H9 (cell line): ENCODE measurements around the gene ATRX. TPM values are rescaled to one million over a fixed set of nuclear protein-coding genes. Genes with fewer than 3 reads are reported as not detected.

Source experiments
- DNase-seq: peaks from one replicate; pipeline ENCODE4 v3.0.0-alpha.2; 2017
- H2AFZ ChIP-seq: one replicate; pipeline ENCODE4 v1.6.1; 2013; ENCODE audit warnings: mild to moderate bottlenecking, low read length, control low read depth, moderate library complexity
- H2AK5ac ChIP-seq: 2 replicates; pipeline ENCODE4 v1.6.1; 2013; ENCODE audit warnings: low read length, control low read depth, mixed read lengths; ENCODE audit not compliant: insufficient read length
- H2BK120ac ChIP-seq: one replicate; pipeline ENCODE4 v1.6.1; 2013; ENCODE audit warnings: low read depth, mild to moderate bottlenecking, low read length, control low read depth, inconsistent platforms; ENCODE audit not compliant: poor library complexity, severe bottlenecking
- H2BK12ac ChIP-seq: 2 replicates; pipeline ENCODE4 v1.6.1; 2013; ENCODE audit warnings: low read length, control low read depth, mixed read lengths, low read depth; ENCODE audit not compliant: insufficient read length
- H2BK15ac ChIP-seq: 2 replicates; pipeline ENCODE4 v1.6.1; 2013; ENCODE audit warnings: low read depth, low read length, control low read depth
- H2BK20ac ChIP-seq: one replicate; pipeline ENCODE4 v1.6.1; 2013; ENCODE audit warnings: low read depth, mild to moderate bottlenecking, low read length, control low read depth, inconsistent platforms; ENCODE audit not compliant: poor library complexity, severe bottlenecking
- H2BK5ac ChIP-seq: 2 replicates; pipeline ENCODE4 v1.6.1; 2013; ENCODE audit warnings: low read length, control low read depth, mixed read lengths; ENCODE audit not compliant: insufficient read length
- H3K14ac ChIP-seq: 2 replicates; pipeline ENCODE4 v1.6.1; 2013; ENCODE audit warnings: low read length, control low read depth; ENCODE audit not compliant: insufficient read depth
- H3K18ac ChIP-seq: 2 replicates; pipeline ENCODE4 v1.6.1; 2013; ENCODE audit warnings: low read depth, mild to moderate bottlenecking, mixed read lengths, low read length, control low read depth; ENCODE audit not compliant: insufficient read length
- H3K23ac ChIP-seq: 2 replicates; pipeline ENCODE4 v1.6.1; 2013; ENCODE audit warnings: low read length, control low read depth, mixed read lengths, low read depth; ENCODE audit not compliant: insufficient read length
- H3K23me2 ChIP-seq: 2 replicates; pipeline ENCODE4 v1.6.1; 2013; ENCODE audit warnings: low read depth, mild to moderate bottlenecking, mixed read lengths, low read length, control low read depth; ENCODE audit not compliant: insufficient read length, poor library complexity, severe bottlenecking
- H3K27ac ChIP-seq: 2 replicates; pipeline ENCODE4 v1.5.1; 2013; ENCODE audit warnings: low read length, control low read depth, mixed read lengths, low read depth; ENCODE audit not compliant: insufficient read length
- H3K27me3 ChIP-seq: 2 replicates; pipeline ENCODE4 v1.6.1; 2013; ENCODE audit warnings: low read length, control low read depth, inconsistent platforms; ENCODE audit not compliant: insufficient read depth
- H3K4ac ChIP-seq: 2 replicates; pipeline ENCODE4 v1.6.1; 2013; ENCODE audit warnings: low read depth, mild to moderate bottlenecking, control low read depth, inconsistent platforms, low read length, moderate library complexity
- H3K4me1 ChIP-seq: 2 replicates; pipeline ENCODE4 v1.6.1; 2013; ENCODE audit warnings: low read length, control low read depth, inconsistent platforms; ENCODE audit not compliant: insufficient read depth
- H3K4me2 ChIP-seq: 2 replicates; pipeline ENCODE4 v1.6.1; 2013; ENCODE audit warnings: low read length, control low read depth, mixed read lengths; ENCODE audit not compliant: insufficient read length, insufficient read depth
- H3K56ac ChIP-seq: 2 replicates; pipeline ENCODE4 v1.6.1; 2013; ENCODE audit warnings: low read depth, mild to moderate bottlenecking, mixed read lengths, low read length, control low read depth; ENCODE audit not compliant: insufficient read length
- H3K79me1 ChIP-seq: 2 replicates; pipeline ENCODE4 v1.6.1; 2013; ENCODE audit warnings: low read depth, mild to moderate bottlenecking, moderate library complexity, low read length, control low read depth, inconsistent platforms; ENCODE audit not compliant: insufficient read depth, poor library complexity, severe bottlenecking
- H3K79me2 ChIP-seq: 2 replicates; pipeline ENCODE4 v1.6.1; 2013; ENCODE audit warnings: low read length, control low read depth, inconsistent platforms; ENCODE audit not compliant: insufficient read depth
- H3K9ac ChIP-seq: 2 replicates; pipeline ENCODE4 v1.6.1; 2013; ENCODE audit warnings: low read length, control low read depth, mixed read lengths; ENCODE audit not compliant: insufficient read length; ENCODE audit errors: extremely low read depth
- H3K9me3 ChIP-seq: one replicate; pipeline ENCODE4 v1.6.1; 2013; ENCODE audit warnings: low read depth, low read length, inconsistent platforms; ENCODE audit not compliant: control insufficient read depth
- H3T11ph ChIP-seq: one replicate; pipeline ENCODE4 v1.6.1; 2013; ENCODE audit warnings: mild to moderate bottlenecking, low read length, control low read depth, inconsistent platforms
- H4K20me1 ChIP-seq: one replicate; pipeline ENCODE4 v1.6.1; 2013; ENCODE audit not compliant: control insufficient read depth, insufficient read length, insufficient read depth
- H4K5ac ChIP-seq: 2 replicates; pipeline ENCODE4 v1.6.1; 2013; ENCODE audit warnings: low read depth, mild to moderate bottlenecking, mixed read lengths, low read length, control low read depth; ENCODE audit not compliant: insufficient read length
- H4K8ac ChIP-seq: replicated peaks from 2 replicates; pipeline ENCODE4 v1.6.1; 2013; ENCODE audit warnings: low read length, control low read depth, mixed read lengths, low read depth; ENCODE audit not compliant: insufficient read length
- H4K91ac ChIP-seq: 2 replicates; pipeline ENCODE4 v1.6.1; 2013; ENCODE audit warnings: low read depth, mild to moderate bottlenecking, moderate library complexity, mixed read lengths, low read length, control low read depth; ENCODE audit not compliant: insufficient read length
- H3K27ac Mint-ChIP-seq, 3 experiments: 2 replicates in 2 of 3; 3 replicates in 1 of 3; pipeline ENCODE4 v1.8.0; 2020 to 2021; ENCODE audit warnings: mixed read lengths in 3 of 3, mild to moderate bottlenecking in 1 of 3, moderate library complexity in 1 of 3
- H3K27me3 Mint-ChIP-seq: 2 replicates; pipeline ENCODE4 v1.8.0; 2021; ENCODE audit warnings: low read depth, mild to moderate bottlenecking, moderate library complexity, mixed read lengths
- H3K36me3 Mint-ChIP-seq, 3 experiments: 2 replicates in 2 of 3; 3 replicates in 1 of 3; pipeline ENCODE4 v1.8.0; 2020 to 2021; ENCODE audit warnings: low read depth in 3 of 3, mixed read lengths in 3 of 3; ENCODE audit not compliant: insufficient read depth in 1 of 3
- H3K4me1 Mint-ChIP-seq, 2 experiments: 2 replicates each; pipeline ENCODE4 v1.8.0; 2020; ENCODE audit warnings: mixed read lengths in 2 of 2
- H3K4me3 Mint-ChIP-seq, 2 experiments: 2 replicates in 1 of 2; 3 replicates in 1 of 2; pipeline ENCODE4 v1.8.0; 2020 to 2021; ENCODE audit warnings: mild to moderate bottlenecking in 2 of 2, mixed read lengths in 2 of 2, moderate library complexity in 1 of 2
- H3K9me3 Mint-ChIP-seq, 2 experiments: 2 replicates in 1 of 2; 3 replicates in 1 of 2; pipeline ENCODE4 v1.8.0; 2020; ENCODE audit warnings: mild to moderate bottlenecking in 2 of 2, mixed read lengths in 2 of 2, moderate library complexity in 1 of 2
- WGBS: extraction: QIAGEN DNeasy Blood & Tissue Kit; methylation state at CpG from one replicate; pipeline ENCODE4 v1.1.7; 2013; ENCODE audit warnings: missing lambda C conversion rate, low lambda C conversion rate, mixed read lengths; ENCODE audit not compliant: insufficient read length; ENCODE audit errors: extremely low coverage; 5-methylcytosine and 5-hydroxymethylcytosine counted together
- total RNA-seq: library from RNA; stranded (reverse); gene quantifications from 2 replicates; pipeline ENCODE4 v1.2.1, GENCODE V29; 2021
- TF ChIP-seq, protein P1 (sequence below): fragments of 200-600 bp; sonication (generic); conservative IDR thresholded peaks from 3 replicates; pipeline ENCODE4 v1.8.0; 2021; ENCODE audit warnings: antibody characterized with exemption, mild to moderate bottlenecking

Gene ATRX
- total RNA-seq, 1 experiment from 2014 or later, result 76.0 TPM

DNA sequence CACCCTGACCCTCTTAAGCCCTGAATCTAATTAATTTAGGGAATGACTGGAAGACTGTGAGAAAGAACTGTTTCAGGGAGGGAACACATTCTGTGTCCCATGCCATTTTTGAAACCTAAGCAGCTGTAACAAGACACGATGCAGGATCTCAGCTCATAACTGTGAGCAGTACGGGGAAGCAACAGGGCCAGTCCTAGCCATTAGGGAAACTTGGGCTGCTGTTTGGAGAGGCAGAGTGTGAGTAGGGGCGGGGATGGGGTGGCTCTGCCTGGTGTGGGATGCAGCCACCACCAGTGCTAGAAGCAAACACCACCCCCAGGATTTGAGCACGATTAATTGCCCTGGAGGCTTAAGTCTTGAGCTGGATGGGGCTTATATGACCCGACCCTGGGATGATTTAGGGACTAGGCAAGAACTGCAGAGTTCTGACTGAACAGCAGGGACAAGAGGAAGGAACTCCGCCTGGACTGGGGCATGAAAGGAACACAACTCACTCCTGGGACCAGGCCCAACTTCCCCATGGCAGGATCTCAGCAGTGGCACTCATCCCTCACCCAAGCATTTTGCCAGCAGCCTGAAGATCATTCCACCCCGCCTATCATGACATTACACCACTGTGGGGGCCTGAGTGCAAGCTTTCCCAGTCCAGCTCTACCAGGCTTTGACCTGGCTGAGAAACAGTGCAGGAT is 43.1 kb downstream of the ATRX start:
- no peak overlapping the region for H2BK120ac ChIP-seq
- H3K27me3 Mint-ChIP-seq, result no peaks in the 10 kb centered on the region
- H3K9me3 Mint-ChIP-seq, result peaks cover 54 to 68% of the 10 kb centered on the region in 2 experiments
- no CpG with 5 or more reads among the region's 7 CpGs for WGBS
- H3K9me3 ChIP-seq, result peaks cover 27% of the 10 kb centered on the region
- H2AK5ac ChIP-seq, result no peak overlapping the region
- TF ChIP-seq, protein P1, sequence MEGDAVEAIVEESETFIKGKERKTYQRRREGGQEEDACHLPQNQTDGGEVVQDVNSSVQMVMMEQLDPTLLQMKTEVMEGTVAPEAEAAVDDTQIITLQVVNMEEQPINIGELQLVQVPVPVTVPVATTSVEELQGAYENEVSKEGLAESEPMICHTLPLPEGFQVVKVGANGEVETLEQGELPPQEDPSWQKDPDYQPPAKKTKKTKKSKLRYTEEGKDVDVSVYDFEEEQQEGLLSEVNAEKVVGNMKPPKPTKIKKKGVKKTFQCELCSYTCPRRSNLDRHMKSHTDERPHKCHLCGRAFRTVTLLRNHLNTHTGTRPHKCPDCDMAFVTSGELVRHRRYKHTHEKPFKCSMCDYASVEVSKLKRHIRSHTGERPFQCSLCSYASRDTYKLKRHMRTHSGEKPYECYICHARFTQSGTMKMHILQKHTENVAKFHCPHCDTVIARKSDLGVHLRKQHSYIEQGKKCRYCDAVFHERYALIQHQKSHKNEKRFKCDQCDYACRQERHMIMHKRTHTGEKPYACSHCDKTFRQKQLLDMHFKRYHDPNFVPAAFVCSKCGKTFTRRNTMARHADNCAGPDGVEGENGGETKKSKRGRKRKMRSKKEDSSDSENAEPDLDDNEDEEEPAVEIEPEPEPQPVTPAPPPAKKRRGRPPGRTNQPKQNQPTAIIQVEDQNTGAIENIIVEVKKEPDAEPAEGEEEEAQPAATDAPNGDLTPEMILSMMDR, result no peak
- no peaks in the 10 kb centered on the region for H4K20me1 ChIP-seq
- no peak overlapping the region; a peak in 1 of 5 replicates for H3K4me3 Mint-ChIP-seq
- peak overlapping the region; percentile 19 to 66 (median 54); a peak in 5 of 7 replicates for H3K27ac Mint-ChIP-seq
- H2BK12ac ChIP-seq, result no peak overlapping the region
- H3K4me1 ChIP-seq, result no peaks in the 10 kb centered on the region; the same call in none of the 2 replicates
- no peak overlapping the region for H3K23ac ChIP-seq
- H3K14ac ChIP-seq, result peak overlapping the region; percentile 19; the same call in 1 of the 2 replicates
- H3K27me3 ChIP-seq, result no peaks in the 10 kb centered on the region
- H3K23me2 ChIP-seq, result no peaks in the 10 kb centered on the region
- DNase-seq, result no peak
- H2BK5ac ChIP-seq, result no peak overlapping the region
- H3K79me1 ChIP-seq, result no peaks in the 10 kb centered on the region
- no peak overlapping the region for H3K9ac ChIP-seq
- H3K18ac ChIP-seq, result no peak overlapping the region
- H2BK20ac ChIP-seq, result no peak overlapping the region
- H2BK15ac ChIP-seq, result no peak overlapping the region
- no peak overlapping the region for H2AFZ ChIP-seq
- H3K4me2 ChIP-seq, result no peak overlapping the region
- H3T11ph ChIP-seq, result no peak overlapping the region
- peaks cover 19% of the 10 kb centered on the region; the same call in 1 of the 2 replicates for H3K79me2 ChIP-seq
- no peak overlapping the region for H3K56ac ChIP-seq
- no peak overlapping the region for H4K91ac ChIP-seq
- peaks cover 2 to 7% (median 4%) of the 10 kb centered on the region in 3 experiments; a peak in 3 of 7 replicates for H3K36me3 Mint-ChIP-seq
- H4K5ac ChIP-seq, result no peak overlapping the region
- peaks cover 22% of the 10 kb centered on the region in 2 experiments for H3K4me1 Mint-ChIP-seq
- H4K8ac ChIP-seq, result no peak overlapping the region
- H3K27ac ChIP-seq, result no peak overlapping the region
- no peak overlapping the region for H3K4ac ChIP-seq
